Dermis lymphatic vessel endothelial cell (primary cell): ENCODE results near the gene SLC50A1. TPM values are rescaled to one million over a fixed set of nuclear protein-coding genes. Genes with fewer than 3 reads are reported as not detected.

Experiments
- total RNA-seq: library from RNA; depleted of rRNA; stranded (reverse); fragments of >200 nt; gene quantifications from 2 replicates; pipeline ENCODE4 v1.2.1, GENCODE V29; 2014

SLC50A1 gene
- total RNA-seq, result 56.8 and 66.1 TPM in 2 replicates

GRCh38 chr1:155135415-155136028 is at the start of gene SLC50A1:
Gene SLC50A1, plus strand, starts transcription at chr1:155135852. Its CDS starts 60 bp downstream, at chr1:155135912.

GRCh38 chr1:155127105-155127966 is 8.3 kb upstream of the SLC50A1 start, which contains the start of gene EFNA1:
Gene EFNA1, plus strand, starts transcription at chr1:155127876. Its CDS starts 102 bp downstream, at chr1:155127978.

GRCh38 chr1:155139895-155140629 is 4.4 kb downstream of the SLC50A1 start, which contains the start of gene DPM3:
Gene DPM3, minus strand, starts transcription at chr1:155140531. Its CDS starts 291 bp downstream, at chr1:155140240.

GRCh38 chr1:155172732-155173477 is 37.3 kb downstream of the SLC50A1 start, which contains the start of gene KRTCAP2:
Gene KRTCAP2, minus strand, starts transcription at chr1:155173304. Its CDS starts 80 bp downstream, at chr1:155173224.

GRCh38 chr1:155173478-155174323 is 38.0 kb downstream of the SLC50A1 start, which contains the start of gene TRIM46:
Gene TRIM46, plus strand, starts transcription at chr1:155173849. Its CDS starts 118 bp downstream, at chr1:155173967.

Other genes with a start within 250 kb of the SLC50A1 start
- 9.2 and 11.3 TPM in 2 replicates for gene PMVK, start 199.1 kb upstream of the SLC50A1 start, total RNA-seq
- 109 and 117 TPM in 2 replicates for gene PBXIP1, start 179.8 kb upstream of the SLC50A1 start, total RNA-seq
- gene PYGO2, start 174.1 kb upstream of the SLC50A1 start, total RNA-seq, result 5.3 and 5.4 TPM in 2 replicates
- 253 and 300 TPM in 2 replicates for gene SHC1, start 165.1 kb upstream of the SLC50A1 start, total RNA-seq
- gene CKS1B, start 161.2 kb upstream of the SLC50A1 start, total RNA-seq, result 29.0 and 31.8 TPM in 2 replicates
- gene FLAD1, start 152.5 kb upstream of the SLC50A1 start, total RNA-seq, result 16.7 and 18.6 TPM in 2 replicates
- 0.43 TPM in 1 of 2 replicates, not detected in the other for gene LENEP, start 142.3 kb upstream of the SLC50A1 start, total RNA-seq
- 7.0 and 9.8 TPM in 2 replicates for gene ZBTB7B, start 133.1 kb upstream of the SLC50A1 start, total RNA-seq
- 0.09 and 0.11 TPM in 2 replicates for gene DCST2, start 102.1 kb upstream of the SLC50A1 start, total RNA-seq
- not detected in 2 replicates for gene DCST1, start 102.0 kb upstream of the SLC50A1 start, total RNA-seq
- gene ADAM15, start 84.5 kb upstream of the SLC50A1 start, total RNA-seq, result 97.1 and 129 TPM in 2 replicates
- gene EFNA4, start 72.1 kb upstream of the SLC50A1 start, total RNA-seq, result 13.7 and 15.3 TPM in 2 replicates
- 1.4 and 2.1 TPM in 2 replicates for gene EFNA3, start 57.0 kb upstream of the SLC50A1 start, total RNA-seq
- gene EFNA1, start 8.0 kb upstream of the SLC50A1 start, total RNA-seq, result 172 and 255 TPM in 2 replicates
- 28.5 and 38.7 TPM in 2 replicates for gene DPM3, start 4.7 kb downstream of the SLC50A1 start, total RNA-seq
- gene KRTCAP2, start 37.5 kb downstream of the SLC50A1 start, total RNA-seq, result 139 and 143 TPM in 2 replicates
- 1.1 and 1.3 TPM in 2 replicates for gene TRIM46, start 38.0 kb downstream of the SLC50A1 start, total RNA-seq
- 12.6 and 13.2 TPM in 2 replicates for gene THBS3, start 72.0 kb downstream of the SLC50A1 start, total RNA-seq
- 23.5 and 34.1 TPM in 2 replicates for gene MTX1, start 72.8 kb downstream of the SLC50A1 start, total RNA-seq
- 2.4 and 2.5 TPM in 2 replicates for gene ENTREP3, start 119.6 kb downstream of the SLC50A1 start, total RNA-seq
- 25.8 and 28.2 TPM in 2 replicates for gene SCAMP3, start 126.5 kb downstream of the SLC50A1 start, total RNA-seq
- 18.5 and 20.6 TPM in 2 replicates for gene CLK2, start 137.7 kb downstream of the SLC50A1 start, total RNA-seq
- gene HCN3, start 141.6 kb downstream of the SLC50A1 start, total RNA-seq, result 0.34 and 0.76 TPM in 2 replicates
- not detected in 2 replicates for gene PKLR, start 165.6 kb downstream of the SLC50A1 start, total RNA-seq
- 350 and 458 TPM in 2 replicates for gene FDPS, start 173.0 kb downstream of the SLC50A1 start, total RNA-seq
- gene RUSC1, start 185.0 kb downstream of the SLC50A1 start, total RNA-seq, result 8.2 and 9.2 TPM in 2 replicates